Sigmoid colon (tissue), 7 donors: ENCODE measurements around the gene POU2AF3. TPM values are rescaled to one million over a fixed set of nuclear protein-coding genes. Genes with fewer than 3 reads are reported as not detected.

Source experiments
- DNase-seq: peaks from one replicate; pipeline ENCODE4 v3.0.0-alpha.2; 2019
- H3K27ac ChIP-seq, 4 donors: fragments of 200-600 bp; sonication (generic); one replicate each; pipeline ENCODE4 v1.5.1; 2016 to 2019; ENCODE audit warnings: mild to moderate bottlenecking in 1 of 4
- H3K27me3 ChIP-seq, 3 donors: fragments of 200-600 bp; sonication (generic); one replicate each; pipeline ENCODE4 v1.5.1; 2019; ENCODE audit warnings: mild to moderate bottlenecking in 1 of 3
- H3K36me3 ChIP-seq, 4 donors: fragments of 200-600 bp; sonication (generic); one replicate each; pipeline ENCODE4 v1.5.1; 2016 to 2019
- H3K4me1 ChIP-seq, 4 donors: fragments of 200-600 bp; sonication (generic); one replicate each; pipeline ENCODE4 v1.5.1; 2017 to 2019
- H3K4me3 ChIP-seq, 4 donors: fragments of 200-600 bp; sonication (generic); one replicate each; pipeline ENCODE4 v1.5.1; 2017 to 2019; ENCODE audit warnings: mild to moderate bottlenecking in 2 of 4, moderate library complexity in 1 of 4
- H3K9me3 ChIP-seq, 4 donors: fragments of 200-600 bp in 3 of 4; sonication (generic) in 3 of 4; one replicate each; pipeline versions ENCODE4 v1.5.1 to v1.6.1; 2013 to 2019
- EP300 ChIP-seq, 4 donors: sonication (generic); formaldehyde crosslinking; IDR thresholded peaks; one replicate each; pipeline ENCODE4 v1.6.1; 2017; ENCODE audit warnings: antibody characterized with exemption in 4 of 4
- POLR2A ChIP-seq, 2 donors: fragments of 450-650 bp; IDR thresholded peaks; one replicate each; pipeline ENCODE4 v1.6.1; 2016; ENCODE audit warnings: antibody characterized with exemption in 2 of 2, mild to moderate bottlenecking in 2 of 2, moderate library complexity in 2 of 2
- POLR2AphosphoS5 ChIP-seq, 4 donors: sonication (generic); formaldehyde crosslinking; IDR thresholded peaks; one replicate each; pipeline ENCODE4 v1.6.1; 2017; ENCODE audit warnings: antibody characterized with exemption in 4 of 4
- WGBS, 2 donors: extraction: QIAGEN DNeasy Blood & Tissue Kit; methylation state at CpG; one replicate each; pipeline ENCODE4 v1.1.7; 2013; 5-methylcytosine and 5-hydroxymethylcytosine counted together
- intact Hi-C: fragments of 100-400 bp; cut with DNase I; formaldehyde crosslinking; loops from one replicate; pipeline ENCODE4 v1.15.1; 2023
- polyA plus RNA-seq, 3 donors: library from polyadenylated mRNA; stranded (reverse); fragments of 200-250 nt; gene quantifications; one replicate each; pipeline ENCODE4 v1.2.3, GENCODE V29; 2013
- total RNA-seq, 4 donors: library from RNA; depleted of rRNA; stranded (reverse); fragments of >200 nt; gene quantifications; one replicate each; pipeline ENCODE4 v1.1.0, GENCODE V29; 2016
- TF ChIP-seq, protein P1 (sequence below), 4 experiments: fragments of 450-650 bp in 3 of 4; fragments of 200-600 bp in 1 of 4; IDR thresholded peaks; one replicate each; pipeline ENCODE4 v1.5.1; 2016 to 2019; ENCODE audit warnings: antibody characterized with exemption in 4 of 4, mild to moderate bottlenecking in 3 of 4, moderate library complexity in 2 of 4
- donor health status: healthy with polysubstance abuse.
- donor health status: Bipolar disorder and iron deficiency.
- donor health status: healthy.

The POU2AF3 gene
- total and polyA plus RNA-seq, 7 donors: 0.68 to 5.8 (median 3.9) TPM

GRCh38 chr11:111269146-111269868 lies 29.0 kb upstream of the POU2AF3 start:
- Histone ChIP-seq H3K27me3 (no peaks in the 10 kb centered on the region), H3K9me3 (no peaks in the 10 kb centered on the region), H3K4me1 (no peaks in the 10 kb centered on the region), H3K27ac (no peak overlapping the region), H3K4me3 (no peak overlapping the region), H3K36me3 (no peaks in the 10 kb centered on the region)
- TF ChIP-seq EP300 (IDR thresholded peaks at IDR 0.05) (no peak), POLR2AphosphoS5 (IDR thresholded peaks at IDR 0.05) (no peak)
- intact Hi-C loops: no loop called here
- no peak for DNase-seq
- 27 to 58% methylated on average over 5 of the region's 5 CpGs for WGBS, 2 donors

GRCh38 chr11:111272420-111272819 lies 25.9 kb upstream of the POU2AF3 start:
- H3K27ac ChIP-seq: no peak overlapping the region
- H3K36me3 ChIP-seq: no peaks in the 10 kb centered on the region
- H3K9me3 ChIP-seq: no peaks in the 10 kb centered on the region
- H3K4me1 ChIP-seq: no peaks in the 10 kb centered on the region
- intact Hi-C loops: no loop called here
- TF ChIP-seq, protein P1, sequence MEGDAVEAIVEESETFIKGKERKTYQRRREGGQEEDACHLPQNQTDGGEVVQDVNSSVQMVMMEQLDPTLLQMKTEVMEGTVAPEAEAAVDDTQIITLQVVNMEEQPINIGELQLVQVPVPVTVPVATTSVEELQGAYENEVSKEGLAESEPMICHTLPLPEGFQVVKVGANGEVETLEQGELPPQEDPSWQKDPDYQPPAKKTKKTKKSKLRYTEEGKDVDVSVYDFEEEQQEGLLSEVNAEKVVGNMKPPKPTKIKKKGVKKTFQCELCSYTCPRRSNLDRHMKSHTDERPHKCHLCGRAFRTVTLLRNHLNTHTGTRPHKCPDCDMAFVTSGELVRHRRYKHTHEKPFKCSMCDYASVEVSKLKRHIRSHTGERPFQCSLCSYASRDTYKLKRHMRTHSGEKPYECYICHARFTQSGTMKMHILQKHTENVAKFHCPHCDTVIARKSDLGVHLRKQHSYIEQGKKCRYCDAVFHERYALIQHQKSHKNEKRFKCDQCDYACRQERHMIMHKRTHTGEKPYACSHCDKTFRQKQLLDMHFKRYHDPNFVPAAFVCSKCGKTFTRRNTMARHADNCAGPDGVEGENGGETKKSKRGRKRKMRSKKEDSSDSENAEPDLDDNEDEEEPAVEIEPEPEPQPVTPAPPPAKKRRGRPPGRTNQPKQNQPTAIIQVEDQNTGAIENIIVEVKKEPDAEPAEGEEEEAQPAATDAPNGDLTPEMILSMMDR (IDR thresholded peaks at IDR 0.05): no peak
- TF ChIP-seq POLR2AphosphoS5 (IDR thresholded peaks at IDR 0.05) (no peak), EP300 (IDR thresholded peaks at IDR 0.05) (no peak), POLR2A (IDR thresholded peaks at IDR 0.05) (no peak)
- no peak overlapping the region for H3K4me3 ChIP-seq
- H3K27me3 ChIP-seq: no peaks in the 10 kb centered on the region
- 66 to 70% methylated on average over 3 of the region's 3 CpGs for WGBS, 2 donors
- DNase-seq: no peak

DNA sequence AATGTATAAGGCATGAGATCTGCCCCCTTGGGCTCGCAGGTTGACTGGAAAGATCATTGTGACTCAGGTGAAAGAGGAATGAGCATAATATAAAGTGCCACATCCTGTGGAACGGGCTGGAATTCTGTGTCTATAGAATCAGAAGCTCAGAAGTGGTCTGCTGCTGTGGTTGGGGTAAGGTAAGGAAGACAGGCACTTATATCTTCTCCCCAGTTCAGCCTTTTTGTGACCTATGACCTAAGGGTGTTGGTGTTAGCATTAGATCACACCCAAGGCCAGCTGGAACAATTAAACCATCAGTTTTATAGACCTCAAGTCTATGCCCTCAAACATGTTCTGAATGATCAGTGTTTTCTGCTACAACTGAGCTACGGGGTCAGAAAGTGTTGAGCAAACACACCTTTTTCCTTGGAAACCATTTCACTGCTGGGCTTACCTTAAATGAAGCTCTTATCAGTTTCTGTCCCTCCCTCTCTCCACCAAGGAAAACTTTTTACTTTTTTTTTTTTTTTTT lies 15.7 kb upstream of the POU2AF3 start:
- 13 to 59% methylated on average over 3 of the region's 3 CpGs for WGBS, 2 donors
- TF ChIP-seq, protein P1 (IDR thresholded peaks at IDR 0.05): no peak
- no peak for TF ChIP-seq POLR2A (IDR thresholded peaks at IDR 0.05)
- TF ChIP-seq POLR2AphosphoS5 (IDR thresholded peaks at IDR 0.05): no peak
- no peak for TF ChIP-seq EP300 (IDR thresholded peaks at IDR 0.05)
- Histone ChIP-seq H3K27ac (peak overlapping the region in 1 of 4 donors; percentile 51), H3K4me3 (no peak overlapping the region), H3K36me3 (no peaks in the 10 kb centered on the region), H3K9me3 (no peaks in the 10 kb centered on the region), H3K4me1 (peaks cover 0 to 29% (median 12%) of the 10 kb centered on the region in 4 donors), H3K27me3 (no peaks in the 10 kb centered on the region)
- intact Hi-C loops: loop anchor here (1.0 to 2.0 kb wide), 3 partner anchors 140 to 167 kb away; no protein-coding TSS in a partner anchor
- DNase-seq: no peak

DNA sequence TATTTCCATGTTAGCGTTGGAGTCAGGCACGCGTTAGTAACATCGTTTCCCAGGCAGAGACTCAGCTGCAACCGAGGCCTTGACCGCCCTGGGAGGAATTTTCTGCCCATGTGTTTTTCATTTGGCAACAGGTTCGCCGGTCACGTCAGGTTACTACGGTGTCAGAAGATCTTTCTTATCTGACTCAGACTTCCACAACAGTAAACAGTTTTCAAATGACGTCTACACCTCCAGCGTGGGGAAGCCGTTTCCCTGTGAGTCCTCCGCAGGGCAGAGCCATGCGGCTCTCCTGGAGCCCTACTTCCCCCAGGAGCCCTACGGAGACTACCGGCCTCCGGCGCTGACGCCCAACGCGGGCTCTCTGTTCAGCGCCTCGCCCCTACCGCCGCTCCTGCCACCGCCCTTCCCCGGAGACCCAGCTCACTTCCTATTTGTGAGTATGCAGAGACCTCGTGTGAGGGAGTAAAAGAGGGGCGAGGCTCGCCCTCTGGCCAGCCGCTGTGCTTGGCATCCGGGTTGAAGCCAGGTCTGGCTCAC lies 14.3 kb upstream of the POU2AF3 start:
- no peak overlapping the region for H3K4me3 ChIP-seq
- no peak overlapping the region for H3K27ac ChIP-seq
- TF ChIP-seq EP300 (IDR thresholded peaks at IDR 0.05) (no peak), POLR2AphosphoS5 (IDR thresholded peaks at IDR 0.05) (no peak), POLR2A (IDR thresholded peaks at IDR 0.05) (no peak)
- TF ChIP-seq, protein P1 (IDR thresholded peaks at IDR 0.05): no peak
- no peaks in the 10 kb centered on the region for H3K36me3 ChIP-seq
- intact Hi-C loops: loop anchor here (1.0 to 2.0 kb wide), 2 partner anchors 139 to 162 kb away; no protein-coding TSS in a partner anchor
- WGBS, 2 donors: 23 to 73% methylated on average over 33 of the region's 33 CpGs
- no peaks in the 10 kb centered on the region for H3K27me3 ChIP-seq
- peaks cover 0 to 29% (median 12%) of the 10 kb centered on the region in 4 donors for H3K4me1 ChIP-seq
- no peak for DNase-seq
- H3K9me3 ChIP-seq: no peaks in the 10 kb centered on the region
